Right renal pelvis (tissue), 4 donors: Measurements from ENCODE around the gene SBK3. TPM values are rescaled to one million over a fixed set of nuclear protein-coding genes. Genes with fewer than 3 reads are reported as not detected.

Experiments used
- DNase-seq, 4 donors: peaks; one replicate each; pipeline ENCODE4 v3.0.0-alpha.2; 2013; ENCODE audit warnings: low read depth in 4 of 4, low spot score in 3 of 4, missing footprints in 1 of 4
- polyA plus RNA-seq, 4 donors: library from polyadenylated mRNA; unstranded; fragments of 120-200 nt; gene quantifications; one replicate each; pipeline ENCODE4 v1.2.1, GENCODE V29; 2013; ENCODE audit not compliant: insufficient read length in 4 of 4

SBK3 gene
- polyA plus RNA-seq, 4 donors: 0.13 to 0.28 TPM; not detected in 2

GRCh38 chr19:55493052-55493644, 52.2 kb downstream of the SBK3 start:
- DNase-seq: no peak

- DNase-seq: no peak
Measured at GRCh38 chr19:55492362-55492944, 52.9 kb downstream of the SBK3 start.

GRCh38 chr19:55491546-55492360, 53.6 kb downstream of the SBK3 start:
- DNase-seq: no peak

Other genes with a start within 250 kb of the SBK3 start
- gene TMEM150B, start 220.2 kb downstream of the SBK3 start, polyA plus RNA-seq: 1 to 10 TPM in 3 of 4 donors, under 1 TPM in 1; 0.72 to 1.6 (median 1.4) TPM
- gene KMT5C, start 205.7 kb downstream of the SBK3 start, polyA plus RNA-seq: 10 to 100 TPM; 14.0 to 25.5 (median 16.9) TPM
- gene COX6B2, start 190.8 kb downstream of the SBK3 start, polyA plus RNA-seq: 1 to 10 TPM in 1 of 4 donors, under 1 TPM in 3; 0.45 to 1.5 (median 0.72) TPM
- under 1 TPM; 0.10 to 0.25 (median 0.16) TPM for gene GARIN5B, start 182.3 kb downstream of the SBK3 start, polyA plus RNA-seq
- 1 to 10 TPM; 1.0 to 1.8 (median 1.5) TPM for gene IL11, start 175.1 kb downstream of the SBK3 start, polyA plus RNA-seq
- gene TMEM190, start 168.7 kb downstream of the SBK3 start, polyA plus RNA-seq: under 1 TPM in 2 of 4 donors, not detected in 2; 0.47 to 0.56 TPM
- gene TMEM238, start 161.3 kb downstream of the SBK3 start, polyA plus RNA-seq: 1 to 10 TPM in 1 of 4 donors, under 1 TPM in 3; 0.22 to 1.6 (median 0.62) TPM
- gene RPL28, start 159.6 kb downstream of the SBK3 start, polyA plus RNA-seq: 1,000 to 10,000 TPM in 1 of 4 donors, 100 to 1,000 TPM in 3; 895 to 1,455 (median 919) TPM
- gene UBE2S, start 137.8 kb downstream of the SBK3 start, polyA plus RNA-seq: 10 to 100 TPM; 42.6 to 69.0 (median 48.9) TPM
- gene SHISA7, start 102.2 kb downstream of the SBK3 start, polyA plus RNA-seq: under 1 TPM; 0.10 to 0.14 (median 0.13) TPM
- 10 to 100 TPM; 35.2 to 54.6 (median 38.7) TPM for gene ISOC2, start 83.9 kb downstream of the SBK3 start, polyA plus RNA-seq
- gene C19orf85, start 80.8 kb downstream of the SBK3 start, polyA plus RNA-seq: not detected
- 1 to 10 TPM; 3.2 to 5.4 (median 3.6) TPM for gene ZNF628, start 68.9 kb downstream of the SBK3 start, polyA plus RNA-seq
- gene NAT14, start 60.4 kb downstream of the SBK3 start, polyA plus RNA-seq: 10 to 100 TPM; 43.6 to 68.7 (median 51.3) TPM
- gene SSC5D, start 57.1 kb downstream of the SBK3 start, polyA plus RNA-seq: 1 to 10 TPM; 1.6 to 2.9 (median 2.3) TPM
- under 1 TPM; 0.62 to 0.97 (median 0.67) TPM for gene SBK2, start 8.4 kb downstream of the SBK3 start, polyA plus RNA-seq
- gene ZNF579, start 35.3 kb upstream of the SBK3 start, polyA plus RNA-seq: 10 to 100 TPM; 14.4 to 21.1 (median 18.3) TPM
- gene FIZ1, start 54.0 kb upstream of the SBK3 start, polyA plus RNA-seq: 10 to 100 TPM; 19.6 to 23.0 (median 20.3) TPM
- 10 to 100 TPM in 1 of 4 donors, 1 to 10 TPM in 3; 7.7 to 12.0 (median 8.8) TPM for gene ZNF524, start 54.7 kb upstream of the SBK3 start, polyA plus RNA-seq
- 10 to 100 TPM in 1 of 4 donors, 1 to 10 TPM in 3; 7.3 to 12.7 (median 7.8) TPM for gene ZNF865, start 60.1 kb upstream of the SBK3 start, polyA plus RNA-seq
- 10 to 100 TPM in 3 of 4 donors, 1 to 10 TPM in 1; 9.2 to 13.5 (median 11.2) TPM for gene ZNF784, start 79.0 kb upstream of the SBK3 start, polyA plus RNA-seq
- gene ZNF580, start 95.5 kb upstream of the SBK3 start, polyA plus RNA-seq: 10 to 100 TPM; 37.9 to 49.7 (median 43.6) TPM
- gene ZNF581, start 98.1 kb upstream of the SBK3 start, polyA plus RNA-seq: 10 to 100 TPM; 24.0 to 35.7 (median 25.6) TPM
- gene CCDC106, start 102.7 kb upstream of the SBK3 start, polyA plus RNA-seq: 10 to 100 TPM; 19.5 to 26.7 (median 21.3) TPM
- gene U2AF2, start 109.5 kb upstream of the SBK3 start, polyA plus RNA-seq: 100 to 1,000 TPM; 178 to 218 (median 182) TPM
- gene EPN1, start 129.7 kb upstream of the SBK3 start, polyA plus RNA-seq: 100 to 1,000 TPM in 3 of 4 donors, 10 to 100 TPM in 1; 90.2 to 163 (median 102) TPM
- under 1 TPM in 1 of 4 donors, not detected in 3; 0.05 TPM for gene NLRP9, start 192.9 kb upstream of the SBK3 start, polyA plus RNA-seq
- under 1 TPM in 1 of 4 donors, not detected in 3; 0.10 TPM for gene RFPL4A, start 213.6 kb upstream of the SBK3 start, polyA plus RNA-seq
- gene RFPL4AL1, start 223.6 kb upstream of the SBK3 start, polyA plus RNA-seq: under 1 TPM in 1 of 4 donors, not detected in 3; 0.30 TPM